Colonic mucosa (tissue), 4 donors: ENCODE measurements around the gene SCN5A. TPM values are rescaled to one million over a fixed set of nuclear protein-coding genes. Genes with fewer than 3 reads are reported as not detected.

Experiments
- DNase-seq: peaks from one replicate; pipeline ENCODE4 v3.0.0-alpha.2; 2020
- H3K27ac ChIP-seq: fragments of 200-600 bp; one replicate; pipeline ENCODE4 v1.8.0; 2021
- H3K27me3 ChIP-seq: fragments of 200-600 bp; one replicate; pipeline ENCODE4 v1.8.0; 2021
- H3K36me3 ChIP-seq: fragments of 200-600 bp; one replicate; pipeline ENCODE4 v1.8.0; 2021
- H3K4me1 ChIP-seq: fragments of 200-600 bp; one replicate; pipeline ENCODE4 v1.8.0; 2021; ENCODE audit warnings: mild to moderate bottlenecking
- H3K4me3 ChIP-seq: fragments of 200-600 bp; one replicate; pipeline ENCODE4 v1.8.0; 2021
- H3K9ac ChIP-seq, 2 donors: one replicate each; pipeline ENCODE4 v1.7.0; 2013; ENCODE audit warnings: control low read depth in 2 of 2, low read depth in 2 of 2, low read length in 2 of 2
- H3K9me3 ChIP-seq: fragments of 200-600 bp; one replicate; pipeline ENCODE4 v1.8.0; 2021
- CTCF ChIP-seq: fragments of 200-600 bp; IDR thresholded peaks from one replicate; pipeline ENCODE4 v1.8.0; 2022; ENCODE audit warnings: antibody characterized with exemption, mild to moderate bottlenecking
- intact Hi-C: fragments of 100-400 bp; cut with DNase I; formaldehyde crosslinking; loops from one replicate; pipeline ENCODE4 v1.14.1; 2022
- total RNA-seq, 2 donors: library from RNA; stranded (reverse); fragmentation: NEBNext Ultra II Directional in 1 of 2; extraction: Animal tissue kit (Norgen Biotek cat#: 25700) in 1 of 2; gene quantifications; one replicate each; pipeline ENCODE4 v1.2.1, GENCODE V29; 2021
- donor health status: healthy.
- donor health status: DM: no; HTN: no; CAD: no.
- donor health status: DM: no; HTN: no; CAD: no.

Gene SCN5A
- total RNA-seq, 2 donors from 2014 or later = 0.32 to 0.45 TPM

GRCh38 chr3:38644662-38645053 lies 4.8 kb downstream of the SCN5A start:
- H3K9ac ChIP-seq = no peak overlapping the region
- no peaks in the 10 kb centered on the region for H3K9me3 ChIP-seq
- H3K36me3 ChIP-seq = no peaks in the 10 kb centered on the region
- no peak overlapping the region for H3K4me3 ChIP-seq
- no peak for TF ChIP-seq CTCF
- no peak overlapping the region for H3K27ac ChIP-seq
- peaks cover 5% of the 10 kb centered on the region for H3K4me1 ChIP-seq
- H3K27me3 ChIP-seq = peaks cover 12% of the 10 kb centered on the region
- intact Hi-C loops = no loop called here
- DNase-seq = no peak

GRCh38 chr3:38644016-38644661 lies 5.3 kb downstream of the SCN5A start:
- no peak for TF ChIP-seq CTCF
- Histone ChIP-seq H3K4me1 (peaks cover 3% of the 10 kb centered on the region), H3K9ac (no peak overlapping the region), H3K27ac (no peak overlapping the region), H3K36me3 (no peaks in the 10 kb centered on the region), H3K9me3 (no peaks in the 10 kb centered on the region), H3K27me3 (peaks cover 11% of the 10 kb centered on the region), H3K4me3 (no peak overlapping the region)
- intact Hi-C loops = no loop called here
- no peak for DNase-seq

GRCh38 chr3:38643592-38643991 lies 5.9 kb downstream of the SCN5A start:
- no peak overlapping the region for H3K9ac ChIP-seq
- no peak overlapping the region for H3K27ac ChIP-seq
- H3K9me3 ChIP-seq = no peaks in the 10 kb centered on the region
- no peaks in the 10 kb centered on the region for H3K4me1 ChIP-seq
- H3K4me3 ChIP-seq = no peak overlapping the region
- TF ChIP-seq CTCF = no peak
- H3K27me3 ChIP-seq = peaks cover 6% of the 10 kb centered on the region
- DNase-seq = no peak
- intact Hi-C loops = no loop called here
- H3K36me3 ChIP-seq = no peaks in the 10 kb centered on the region

- H3K36me3 ChIP-seq = no peaks in the 10 kb centered on the region
- TF ChIP-seq CTCF = no peak
- H3K4me3 ChIP-seq = no peak overlapping the region
- no peak overlapping the region for H3K27ac ChIP-seq
- no peak for DNase-seq
- no peaks in the 10 kb centered on the region for H3K4me1 ChIP-seq
- no peaks in the 10 kb centered on the region for H3K9me3 ChIP-seq
- peaks cover under 1% of the 10 kb centered on the region for H3K27me3 ChIP-seq
- no peak overlapping the region for H3K9ac ChIP-seq
- intact Hi-C loops = no loop called here
Measured at GRCh38 chr3:38643090-38643489, 6.4 kb downstream of the SCN5A start.

GRCh38 chr3:38641461-38642110 lies 7.9 kb downstream of the SCN5A start:
- H3K27ac ChIP-seq = no peak overlapping the region
- H3K36me3 ChIP-seq = no peaks in the 10 kb centered on the region
- DNase-seq = no peak
- no peaks in the 10 kb centered on the region for H3K27me3 ChIP-seq
- H3K9ac ChIP-seq = no peak overlapping the region
- H3K4me3 ChIP-seq = no peak overlapping the region
- H3K4me1 ChIP-seq = no peaks in the 10 kb centered on the region
- intact Hi-C loops = no loop called here
- H3K9me3 ChIP-seq = no peaks in the 10 kb centered on the region
- TF ChIP-seq CTCF = no peak
